NCI-H345 treated with DMSO at 0.1 percent for 48 hours (cell line): ENCODE data around the gene MTSS2.

Experiments used
- DNase-seq: peaks from one replicate; lab custom pipeline; 2025; ENCODE audit not compliant: unreplicated experiment; lab: John Stamatoyannopoulos, UW

MTSS2 gene

DNA sequence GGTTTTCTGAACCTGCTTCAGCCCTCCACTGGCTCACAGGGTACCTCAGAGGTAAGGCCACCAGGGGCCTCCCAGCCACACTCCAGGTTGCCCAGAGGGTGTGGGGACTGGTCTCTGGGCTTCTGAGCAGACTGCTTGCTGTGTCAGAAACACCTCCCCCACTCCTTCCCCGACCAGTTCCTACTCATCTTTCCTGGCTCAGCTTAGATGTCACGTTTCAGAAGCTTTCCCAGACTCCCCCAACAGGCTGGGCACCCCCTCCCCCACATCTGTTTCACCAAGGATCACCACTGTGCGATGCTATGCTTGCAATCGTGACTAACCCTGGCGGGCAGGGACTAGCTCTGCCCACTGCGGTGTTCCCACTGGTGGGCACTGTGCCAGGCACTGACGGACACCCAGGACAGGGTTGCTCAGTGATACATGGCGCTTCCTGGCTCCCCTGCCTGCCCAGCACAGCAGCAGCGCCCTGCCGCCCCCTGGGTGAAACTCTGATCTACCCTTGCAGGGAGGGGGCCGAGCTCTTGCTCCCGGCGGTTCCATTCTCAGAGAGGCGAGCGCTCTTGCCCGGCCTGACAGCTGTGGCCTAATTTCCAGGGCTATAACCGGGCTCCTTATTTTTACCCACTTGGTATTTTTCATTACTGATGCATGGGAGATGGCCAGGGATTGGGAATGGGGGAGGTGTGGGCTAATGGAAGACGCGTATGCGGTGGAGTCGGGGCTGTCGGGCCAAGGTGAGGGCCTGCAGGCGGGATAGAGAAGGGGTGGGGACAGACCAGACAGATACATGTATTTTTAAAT, 29.4 kb upstream of the MTSS2 start:
- DNase-seq, result no peak

GRCh38 chr16:70714581-70715054, 28.8 kb upstream of the MTSS2 start:
- DNase-seq, result no peak

GRCh38 chr16:70713824-70714223, 28.0 kb upstream of the MTSS2 start:
- no peak for DNase-seq

DNA sequence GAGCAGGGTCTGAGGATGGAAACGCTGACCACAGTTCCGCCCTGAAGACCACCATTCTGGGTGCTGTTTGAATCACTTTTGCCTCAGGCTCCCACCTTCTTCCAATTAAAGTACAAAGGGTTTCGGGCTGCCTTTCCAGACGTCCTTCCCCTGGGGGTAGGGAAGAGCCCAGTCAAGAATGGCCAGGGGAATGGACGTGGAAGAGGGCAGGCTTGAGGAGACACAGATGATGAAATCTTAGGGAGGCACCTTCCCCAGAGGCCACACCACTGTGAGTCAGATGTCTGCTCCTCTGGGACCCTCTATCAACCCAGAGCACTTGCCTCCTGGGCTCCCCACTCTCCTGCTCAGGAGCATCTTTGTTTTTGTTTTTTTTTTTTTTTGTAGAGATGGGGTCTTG, 27.5 kb upstream of the MTSS2 start:
- no peak for DNase-seq

DNA sequence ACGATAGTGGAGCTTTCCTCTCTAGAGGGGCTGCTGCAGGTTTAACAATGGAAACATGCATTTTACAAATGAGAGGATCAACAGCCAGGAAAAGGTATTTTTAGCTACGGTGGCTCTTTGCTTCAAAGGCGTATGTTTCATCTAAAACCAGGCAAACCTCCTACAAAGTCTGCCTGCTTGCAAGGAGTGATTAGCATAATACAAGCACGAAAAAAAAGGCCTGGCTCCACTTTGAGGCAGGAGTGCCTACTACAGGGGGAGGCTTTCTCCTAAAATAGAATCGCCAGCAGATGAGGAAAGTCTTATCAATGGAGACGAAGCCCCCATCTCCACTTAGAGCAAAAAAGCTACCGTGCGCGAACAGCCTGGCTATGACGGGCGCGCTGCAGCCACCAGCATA, 27.1 kb upstream of the MTSS2 start:
- DNase-seq, result no peak

DNA sequence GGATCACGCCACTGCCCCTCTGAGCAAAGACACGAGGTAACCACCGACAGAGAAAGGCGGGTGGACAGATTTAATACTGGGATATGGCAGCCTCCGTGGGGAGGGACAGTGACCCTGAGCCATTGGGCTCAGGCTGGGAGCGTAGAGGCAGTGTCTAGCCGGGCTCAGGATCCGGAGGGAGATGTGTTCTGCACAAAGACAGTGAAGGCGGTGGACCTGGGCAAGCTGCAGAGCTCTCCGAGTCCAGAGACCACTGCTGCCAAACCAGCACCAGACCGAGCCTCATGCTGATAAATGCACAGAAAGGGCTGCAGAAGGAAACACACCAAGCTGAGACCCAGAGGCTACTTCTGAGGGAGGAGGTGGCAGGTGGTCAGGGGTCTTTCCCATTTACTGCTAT, 26.5 kb upstream of the MTSS2 start:
- no peak for DNase-seq

DNA sequence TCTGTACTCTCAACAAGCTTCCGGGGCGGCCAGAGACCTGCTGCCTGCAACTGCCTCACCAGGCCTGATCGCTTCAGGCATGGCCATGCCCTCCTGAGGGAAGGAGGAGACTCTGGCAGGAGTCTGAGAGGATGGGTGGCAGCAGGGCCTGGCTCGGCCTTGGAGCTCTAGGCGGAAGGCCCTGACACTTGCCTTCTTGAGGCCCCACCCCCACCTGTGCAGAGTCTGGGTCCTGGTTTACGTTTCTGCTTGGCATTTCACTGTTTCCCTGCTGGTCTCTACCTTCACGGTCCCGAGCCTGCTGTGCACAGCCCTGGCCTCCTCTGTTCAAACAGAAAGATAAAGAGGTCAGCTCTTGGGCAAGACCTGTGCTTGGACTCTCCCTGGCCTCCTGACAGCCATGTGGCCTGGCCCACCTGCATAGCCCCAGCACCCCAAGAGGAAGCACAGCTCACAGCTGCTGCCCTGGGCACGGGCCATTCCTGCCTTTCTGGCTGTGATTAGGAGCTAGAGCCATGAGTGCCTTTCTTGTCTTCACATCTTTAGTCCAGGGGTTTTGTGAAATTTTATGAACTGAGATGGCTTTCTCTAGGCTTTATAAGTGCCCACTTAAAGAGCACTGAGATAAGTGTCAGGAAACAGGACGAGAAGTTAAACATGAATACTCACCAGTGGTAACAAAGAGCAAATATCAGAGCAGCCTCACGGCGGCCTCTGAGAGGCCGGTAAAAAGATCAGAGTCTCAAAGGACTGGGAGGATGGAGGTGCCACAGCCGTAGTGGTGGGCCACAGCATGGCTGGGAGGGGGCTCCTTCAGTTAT, 25.6 kb upstream of the MTSS2 start:
- DNase-seq, result no peak

GRCh38 chr16:70710422-70711210, 24.8 kb upstream of the MTSS2 start:
- DNase-seq, result no peak

DNA sequence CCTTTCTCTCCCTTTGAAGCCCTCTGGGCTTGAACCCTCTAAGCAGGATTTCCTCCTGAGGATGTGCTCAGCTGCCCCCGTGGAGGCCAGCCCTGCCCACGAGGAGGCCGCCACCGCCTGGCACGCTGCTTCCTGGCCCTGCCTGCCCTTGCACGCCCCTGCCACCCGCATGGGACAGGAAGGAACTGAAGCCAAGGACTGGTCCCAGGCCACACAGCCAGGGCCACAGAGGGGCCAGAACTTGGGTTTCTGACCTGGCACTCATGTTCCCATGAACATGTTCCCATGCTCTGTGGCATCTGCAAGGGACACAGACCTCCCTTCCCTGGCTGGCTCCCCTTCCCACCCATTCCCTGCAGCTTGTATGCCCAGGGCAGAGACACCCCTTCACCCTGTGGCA, 24.1 kb upstream of the MTSS2 start:
- no peak for DNase-seq

DNA sequence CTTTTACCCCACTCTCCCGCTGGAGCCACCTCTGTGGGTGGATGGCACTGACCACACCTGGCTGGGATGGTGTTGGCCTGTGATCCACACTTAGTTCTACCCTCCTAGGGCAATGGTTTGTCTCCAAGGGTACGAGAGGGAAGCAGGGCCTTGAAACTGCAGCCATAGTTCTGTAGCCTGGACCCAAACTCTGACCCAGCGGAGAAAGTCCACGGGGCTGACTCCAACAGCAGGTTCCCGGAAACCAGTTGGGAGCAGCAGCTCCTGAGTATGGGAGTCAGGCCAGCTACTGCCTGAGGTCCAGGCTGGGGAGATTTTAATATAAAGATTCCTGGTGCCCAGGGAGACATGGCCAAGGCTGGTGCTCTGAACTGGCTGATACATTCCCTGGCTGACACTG, 23.6 kb upstream of the MTSS2 start:
- no peak for DNase-seq

- no peak for DNase-seq
Observed at GRCh38 chr16:70708366-70709246, 22.8 kb upstream of the MTSS2 start.

DNA sequence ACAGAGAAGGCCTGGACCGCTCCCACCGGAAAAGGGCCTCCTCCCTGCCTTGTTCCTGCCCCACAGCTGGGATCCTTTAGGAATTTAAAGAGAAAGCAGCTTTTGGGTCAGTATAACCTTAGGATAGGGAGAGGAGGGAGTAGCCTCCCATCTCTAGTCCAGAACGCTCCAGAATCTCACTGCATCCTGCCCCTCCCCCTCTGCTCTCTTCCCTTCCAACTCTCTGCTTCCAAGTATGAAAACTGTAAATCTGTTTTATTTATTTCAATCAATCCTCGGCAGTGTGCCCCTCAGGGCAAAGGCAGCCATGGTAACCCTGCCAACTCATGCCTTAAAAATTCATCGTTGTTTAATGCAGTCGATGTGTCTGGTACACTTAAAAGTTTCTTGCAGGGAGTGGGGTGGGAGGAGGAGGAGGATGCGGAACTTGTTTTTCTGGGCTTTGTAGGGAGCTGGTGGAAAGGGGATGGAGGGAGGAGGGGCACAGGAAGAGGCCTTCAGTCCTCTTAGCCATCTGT, 21.2 kb upstream of the MTSS2 start:
- no peak for DNase-seq

GRCh38 chr16:70705056-70705455, 19.2 kb upstream of the MTSS2 start:
- DNase-seq, result no peak

GRCh38 chr16:70704586-70704985, 18.7 kb upstream of the MTSS2 start:
- no peak for DNase-seq

DNA sequence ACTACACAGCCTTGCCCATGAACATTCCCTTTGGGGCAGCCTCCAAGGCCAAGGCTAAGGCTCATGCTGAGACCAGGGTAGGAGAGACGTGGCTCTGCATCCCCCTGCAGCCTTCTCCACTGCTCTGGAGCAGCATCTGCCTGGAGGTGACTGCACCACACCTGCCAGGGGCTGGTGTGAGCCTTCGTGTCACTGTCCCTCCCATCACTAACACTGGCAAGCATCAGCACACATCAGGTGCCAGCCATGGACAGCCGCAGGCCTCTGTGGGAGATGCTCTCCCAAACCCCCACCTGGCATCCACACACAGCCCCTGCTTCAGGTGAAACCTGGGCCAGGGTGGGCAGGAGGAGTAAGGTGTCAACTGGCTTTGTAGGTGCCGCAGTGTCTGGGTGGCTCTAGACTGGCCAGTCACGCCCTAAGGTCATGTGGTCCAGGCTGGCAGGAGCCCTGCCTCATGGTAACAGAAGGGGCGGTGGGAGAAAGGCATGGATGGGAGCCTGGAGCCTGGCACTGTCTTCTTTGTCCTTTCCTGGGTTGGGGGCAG, 18.1 kb upstream of the MTSS2 start:
- no peak for DNase-seq

DNA sequence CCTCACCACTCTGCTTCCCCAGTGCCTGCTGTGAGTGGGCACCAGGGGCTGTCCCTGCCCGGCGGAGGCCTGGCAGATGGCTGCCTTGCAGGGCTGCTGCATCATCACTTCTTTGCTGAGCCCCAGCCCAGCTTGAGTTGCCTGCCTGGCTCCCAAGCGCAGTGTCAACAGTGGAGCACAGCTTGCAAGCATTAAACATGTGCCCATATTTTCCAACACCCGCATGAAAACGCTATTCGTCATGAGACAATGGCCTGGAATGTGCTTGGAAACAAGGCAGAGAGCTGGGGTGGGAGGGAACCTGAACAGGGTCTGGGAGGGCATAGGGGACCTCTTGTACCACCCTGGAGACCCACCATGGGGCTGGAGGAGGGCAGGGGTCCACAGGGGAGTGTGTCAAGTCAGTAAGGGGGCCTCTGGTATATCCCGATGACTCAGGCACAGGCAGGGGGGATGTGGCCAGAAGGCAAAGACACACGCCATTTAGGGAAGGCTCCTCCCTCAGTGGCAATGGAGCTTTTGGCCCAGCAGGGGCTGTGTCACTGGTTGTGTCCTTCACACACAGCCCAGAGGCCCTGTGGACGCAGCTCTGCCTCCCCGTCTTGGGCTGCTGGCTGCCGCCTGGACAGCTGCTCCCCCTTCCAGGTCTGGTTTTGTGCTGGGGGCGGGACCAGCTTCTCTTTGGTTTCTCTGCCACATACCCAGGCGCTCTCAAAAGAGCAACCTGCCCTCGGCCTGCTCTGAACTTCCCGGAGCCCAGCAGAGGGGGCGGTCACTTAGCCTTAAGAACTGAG, 17.4 kb upstream of the MTSS2 start:
- DNase-seq, result no peak

DNA sequence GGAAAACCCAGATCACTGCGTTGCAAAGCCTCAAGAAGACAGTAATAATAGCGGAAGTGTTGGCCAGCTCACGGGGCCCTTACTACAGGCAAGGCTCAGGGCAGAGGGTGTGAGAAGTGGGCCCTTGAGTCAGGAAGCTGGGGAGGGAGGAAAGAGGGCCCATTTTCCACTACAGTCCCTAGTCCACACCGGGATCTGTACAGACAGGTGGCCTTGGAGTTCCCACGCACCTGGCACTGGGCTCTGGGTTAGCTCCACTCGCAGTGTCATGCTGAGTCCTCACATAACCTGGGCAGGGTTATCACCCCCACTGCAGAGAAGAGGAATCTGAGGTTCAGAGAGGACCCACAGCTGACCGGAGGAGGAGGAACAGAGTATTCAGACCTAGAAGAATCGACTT, 16.8 kb upstream of the MTSS2 start:
- DNase-seq, result no peak

DNA sequence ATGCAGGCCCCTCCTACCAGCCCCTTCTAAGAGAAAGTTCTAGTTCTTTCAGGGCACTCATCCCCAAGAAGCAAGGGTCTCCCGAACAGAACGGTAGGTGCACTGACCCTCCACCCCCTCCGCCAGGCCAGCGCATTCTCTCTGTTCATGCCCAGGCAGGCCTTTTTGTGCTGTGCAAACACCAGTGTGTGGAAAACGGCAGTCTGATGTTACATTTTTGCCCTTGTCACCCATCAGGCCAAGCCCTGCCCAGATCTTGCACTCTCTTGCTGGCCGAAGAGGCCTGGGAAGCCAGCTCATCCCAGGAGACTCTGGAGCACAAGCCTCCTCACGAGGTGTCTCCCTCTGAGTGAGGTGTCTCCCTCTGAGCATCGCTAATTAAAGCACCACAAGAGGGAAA, 16.1 kb upstream of the MTSS2 start:
- no peak for DNase-seq

DNA sequence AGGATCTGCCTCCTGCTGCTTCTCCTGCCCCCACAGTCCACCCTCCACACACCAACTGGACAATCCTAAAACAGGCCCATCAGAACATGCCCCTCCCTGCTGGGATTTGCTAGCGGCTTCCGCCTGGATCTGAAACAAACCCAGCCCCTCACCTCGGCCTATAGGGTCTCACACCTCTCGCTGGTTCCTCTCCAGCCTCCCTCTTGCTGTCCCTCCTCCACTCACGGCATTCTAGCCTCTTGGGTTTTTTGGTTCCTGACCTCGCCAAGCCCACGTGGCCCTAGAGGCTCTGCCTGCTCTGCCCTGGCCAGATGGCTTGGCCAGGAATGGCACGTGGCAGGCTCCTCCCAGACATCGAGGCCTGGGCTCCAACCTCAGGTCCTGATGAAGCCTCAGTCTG, 15.7 kb upstream of the MTSS2 start:
- no peak for DNase-seq
